CD14-positive monocyte (primary cell): ENCODE data around the gene FLYWCH2. TPM values are rescaled to one million over a fixed set of nuclear protein-coding genes. Genes with fewer than 3 reads are reported as not detected.
A peak's percentile ranks its signal among the peaks of the same experiment; 100 is the strongest.

Source experiments
- DNase-seq, 3 donors: peaks; one replicate each; pipeline ENCODE4 v3.0.0-alpha.2; 2011 to 2022
- H2AFZ ChIP-seq: 2 replicates; pipeline ENCODE4 v1.6.0; 2012; ENCODE audit warnings: mild to moderate bottlenecking, low read depth, low read length, inconsistent platforms; ENCODE audit not compliant: insufficient read depth, poor library complexity, severe bottlenecking
- H3K27ac ChIP-seq, 2 donors: 1 replicate in 1 of 2; 2 replicates in 1 of 2; pipeline ENCODE4 v1.5.1; 2012 to 2013; ENCODE audit warnings: low read length in 2 of 2, control low read depth in 1 of 2, inconsistent platforms in 1 of 2, low read depth in 1 of 2, mild to moderate bottlenecking in 1 of 2
- H3K27me3 ChIP-seq, 2 donors: one replicate each; pipeline versions ENCODE4 v1.6.0 to v1.6.1; 2011 to 2013; ENCODE audit warnings: low read length in 2 of 2; ENCODE audit not compliant: control insufficient read depth in 2 of 2, insufficient read depth in 2 of 2
- H3K36me3 ChIP-seq, 2 donors: replicated peaks in 1 of 2; 1 replicate in 1 of 2; 2 replicates in 1 of 2; pipeline versions ENCODE4 v1.5.1 to v1.6.1; 2012 to 2013; ENCODE audit warnings: low read length in 2 of 2, control low read depth in 1 of 2, inconsistent platforms in 1 of 2, mild to moderate bottlenecking in 1 of 2; ENCODE audit not compliant: insufficient read depth in 2 of 2, control insufficient read depth in 1 of 2
- H3K4me1 ChIP-seq, 2 donors: 1 replicate in 1 of 2; 2 replicates in 1 of 2; pipeline versions ENCODE4 v1.5.1 to v1.6.1; 2012 to 2013; ENCODE audit warnings: low read length in 2 of 2, control low read depth in 1 of 2, inconsistent platforms in 1 of 2, mild to moderate bottlenecking in 1 of 2, moderate library complexity in 1 of 2; ENCODE audit not compliant: insufficient read depth in 2 of 2, control insufficient read depth in 1 of 2
- H3K4me2 ChIP-seq: replicated peaks from 2 replicates; pipeline ENCODE3; 2012; ENCODE audit warnings: low read length, moderate library complexity, mild to moderate bottlenecking; ENCODE audit not compliant: poor library complexity, severe bottlenecking; ENCODE audit errors: extremely low read depth
- H3K4me3 ChIP-seq, 3 experiments: fragments of 200-600 bp in 1 of 3; sonication (generic) in 1 of 3; replicated peaks in 1 of 3; 1 replicate in 2 of 3; 2 replicates in 1 of 3; pipeline ENCODE4 v1.5.1; 2011 to 2013; ENCODE audit warnings: low read length in 3 of 3, mild to moderate bottlenecking in 3 of 3, control low read depth in 2 of 3, low read depth in 2 of 3, inconsistent platforms in 1 of 3, moderate library complexity in 1 of 3
- H3K79me2 ChIP-seq: 2 replicates; pipeline ENCODE4 v1.6.0; 2012; ENCODE audit warnings: mild to moderate bottlenecking, control low read depth, inconsistent platforms, low read length, moderate library complexity; ENCODE audit not compliant: insufficient read depth
- H3K9ac ChIP-seq: 2 replicates; pipeline ENCODE4 v1.6.0; 2017; ENCODE audit warnings: low read length, mild to moderate bottlenecking; ENCODE audit not compliant: insufficient read depth, poor library complexity, severe bottlenecking
- H3K9me3 ChIP-seq, 2 donors: replicated peaks in 1 of 2; 1 replicate in 1 of 2; 2 replicates in 1 of 2; pipeline versions ENCODE4 v1.5.1 to v1.6.1; 2012 to 2013; ENCODE audit warnings: low read length in 2 of 2, control low read depth in 1 of 2; ENCODE audit not compliant: control insufficient read depth in 1 of 2, insufficient read depth in 1 of 2
- H4K20me1 ChIP-seq: 2 replicates; pipeline ENCODE4 v1.6.0; 2012; ENCODE audit warnings: mild to moderate bottlenecking, low read length, control low read depth, moderate library complexity; ENCODE audit not compliant: insufficient read depth
- H3K27ac Mint-ChIP-seq, 7 donors: one replicate each; pipeline ENCODE4 v1.8.0; 2020; ENCODE audit warnings: mild to moderate bottlenecking in 7 of 7, mixed read lengths in 7 of 7, moderate library complexity in 6 of 7, inconsistent platforms in 2 of 7
- H3K27me3 Mint-ChIP-seq, 3 donors: one replicate each; pipeline ENCODE4 v1.8.0; 2021 to 2022; ENCODE audit warnings: low read depth in 3 of 3, mild to moderate bottlenecking in 3 of 3, mixed read lengths in 3 of 3, moderate library complexity in 3 of 3, inconsistent platforms in 1 of 3
- H3K36me3 Mint-ChIP-seq, 2 donors: one replicate each; pipeline ENCODE4 v1.8.0; 2020; ENCODE audit warnings: mixed read lengths in 2 of 2, inconsistent platforms in 1 of 2, mild to moderate bottlenecking in 1 of 2
- H3K4me1 Mint-ChIP-seq: one replicate; pipeline ENCODE4 v1.8.0; 2020; ENCODE audit warnings: mild to moderate bottlenecking, mixed read lengths
- H3K4me3 Mint-ChIP-seq, 2 donors: one replicate each; pipeline ENCODE4 v1.8.0; 2020; ENCODE audit warnings: mild to moderate bottlenecking in 2 of 2, mixed read lengths in 2 of 2, moderate library complexity in 1 of 2
- H3K9me3 Mint-ChIP-seq, 7 donors: one replicate each; pipeline ENCODE4 v1.8.0; 2020 to 2022; ENCODE audit warnings: mixed read lengths in 7 of 7, mild to moderate bottlenecking in 6 of 7, moderate library complexity in 6 of 7, inconsistent platforms in 2 of 7
- CTCF ChIP-seq: fragments of 200-600 bp; IDR thresholded peaks from one replicate; pipeline ENCODE4 v1.8.0; 2022; ENCODE audit warnings: antibody characterized with exemption, mild to moderate bottlenecking
- WGBS: methylation state at CpG from one replicate; pipeline ENCODE4 v1.1.5; 2013; ENCODE audit warnings: missing lambda C conversion rate; ENCODE audit not compliant: insufficient coverage; 5-methylcytosine and 5-hydroxymethylcytosine counted together
- intact Hi-C, 2 donors: fragments of 100-400 bp; cut with micrococcal nuclease; formaldehyde crosslinking; loops; one replicate each; pipeline versions ENCODE4 v1.15.0 to v1.15.1; 2023
- polyA plus RNA-seq, 3 donors: library from polyadenylated mRNA; depleted of rRNA in 1 of 3; unstranded in 2 of 3; stranded (reverse) in 1 of 3; fragments of 300-500 nt in 2 of 3; fragments of >200 nt in 1 of 3; fragmentation: Illumina TruSeq in 2 of 3; gene quantifications; 1 replicate in 2 of 3; 2 replicates in 1 of 3; pipeline ENCODE4 v1.2.3, GENCODE V29; 2012 to 2021

The FLYWCH2 gene
- polyA plus RNA-seq, 3 donors: 10.9 to 14.8 (median 12.7) TPM

- no peak for TF ChIP-seq CTCF
- no peak overlapping the region for H2AFZ ChIP-seq
- peaks cover 1 to 9% of the 10 kb centered on the region in 2 donors for H3K4me1 ChIP-seq
- intact Hi-C loops: no loop called here
- H3K79me2 ChIP-seq: no peaks in the 10 kb centered on the region
- peaks cover 3 to 45% of the 10 kb centered on the region in 2 donors for H3K27me3 ChIP-seq
- no peak overlapping the region for H3K4me3 ChIP-seq
- no peak for DNase-seq
- no peaks in the 10 kb centered on the region for H3K36me3 ChIP-seq
- Mint-ChIP-seq H3K27me3 (peaks cover 23 to 71% (median 34%) of the 10 kb centered on the region in 3 donors), H3K27ac (peak overlapping the region in 1 of 7 donors; percentile 63), H3K4me3 (no peak overlapping the region), H3K9me3 (peaks cover 13 to 31% (median 20%) of the 10 kb centered on the region in 7 donors), H3K4me1 (peaks cover 9% of the 10 kb centered on the region), H3K36me3 (peaks cover 2 to 4% of the 10 kb centered on the region in 2 donors)
- WGBS: 97% methylated on average over 5 of the region's 6 CpGs
- H3K9ac ChIP-seq: no peak overlapping the region
- no peak overlapping the region for H3K4me2 ChIP-seq
- peaks cover 17 to 18% of the 10 kb centered on the region in 2 donors for H3K9me3 ChIP-seq
- no peaks in the 10 kb centered on the region for H4K20me1 ChIP-seq
- H3K27ac ChIP-seq: no peak overlapping the region
Observed at GRCh38 chr16:2855536-2855935, 27.5 kb upstream of the FLYWCH2 start.

- Histone ChIP-seq H3K4me1 (peaks cover 5 to 10% of the 10 kb centered on the region in 2 donors), H3K9me3 (peaks cover 21 to 22% of the 10 kb centered on the region in 2 donors), H3K36me3 (no peaks in the 10 kb centered on the region), H3K27me3 (peaks cover 3 to 45% of the 10 kb centered on the region in 2 donors), H3K9ac (no peak overlapping the region), H3K4me2 (no peak overlapping the region), H3K27ac (no peak overlapping the region), H2AFZ (no peak overlapping the region), H3K79me2 (no peaks in the 10 kb centered on the region), H3K4me3 (no peak overlapping the region), H4K20me1 (no peaks in the 10 kb centered on the region)
- Mint-ChIP-seq H3K27me3 (peaks cover 23 to 70% (median 36%) of the 10 kb centered on the region in 3 donors), H3K4me3 (no peak overlapping the region), H3K36me3 (peaks cover 2 to 4% of the 10 kb centered on the region in 2 donors), H3K9me3 (peaks cover 14 to 37% (median 23%) of the 10 kb centered on the region in 7 donors), H3K4me1 (peaks cover 15% of the 10 kb centered on the region), H3K27ac (no peak overlapping the region)
- intact Hi-C loops: no loop called here
- 92% methylated on average over 14 of the region's 14 CpGs for WGBS
- DNase-seq: no peak
- no peak for TF ChIP-seq CTCF
Observed at GRCh38 chr16:2856061-2856670, 26.8 kb upstream of the FLYWCH2 start.
